Stimulated activated CD4-positive, alpha-beta T cell treated with anti-CD3 and anti-CD28 coated beads, Interleukin-1b, Interleukin-23, amount 100 ng/mL, for 4 hours (primary cell): Measurements from ENCODE around the gene DHRSX.
"Not testable (repeated sequence)": the region's sequence is repeated elsewhere in the genome, so short reads cannot be mapped to it uniquely, and the experiment has no call there.

Experiments used
- DNase-seq, 2 donors: peaks; one replicate each; pipeline ENCODE4 v3.0.0-alpha.2; 2020; ENCODE audit warnings: low read depth in 2 of 2

Gene DHRSX

DNA sequence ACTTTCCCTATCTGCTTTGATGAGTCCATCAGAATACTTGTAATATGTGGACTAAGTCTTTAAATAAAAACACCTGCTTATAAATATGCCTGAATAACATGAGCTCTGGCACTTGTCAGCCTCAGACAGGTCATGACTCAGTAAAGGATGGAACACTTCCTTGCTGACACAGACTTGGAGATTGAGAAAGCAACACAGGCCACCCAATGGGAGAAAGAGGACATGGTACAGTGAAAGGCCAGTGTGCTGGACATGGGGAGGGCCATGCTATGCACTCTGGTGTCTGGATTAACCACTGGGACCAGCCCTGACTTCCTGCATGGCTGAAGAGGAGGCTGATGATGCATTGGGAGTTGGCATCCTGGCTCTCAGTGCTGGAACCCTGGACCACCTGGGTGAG is 149.5 kb downstream of the DHRSX start:
- no peak for DNase-seq

DNA sequence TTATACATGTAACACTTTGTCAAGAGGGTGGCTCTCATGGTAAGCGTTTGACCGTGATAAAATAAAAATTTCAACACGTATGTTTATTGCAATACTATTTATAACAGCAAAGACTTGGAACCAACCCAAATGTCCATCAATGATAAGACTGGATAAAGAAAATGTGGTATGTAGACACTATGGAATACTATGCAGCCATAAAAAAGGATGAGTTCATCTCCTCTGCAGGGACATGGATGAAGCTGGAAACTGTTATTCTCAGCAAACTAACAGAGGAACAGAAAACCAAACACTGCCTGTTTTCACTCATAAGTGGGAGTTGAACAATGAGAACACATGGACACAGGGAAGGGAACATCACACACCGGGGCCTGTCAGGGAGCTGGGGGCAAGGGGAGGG is 150.1 kb downstream of the DHRSX start:
- not testable (repeated sequence) for DNase-seq

GRCh38 chrX:2350036-2350435 is 150.7 kb downstream of the DHRSX start:
- DNase-seq = not testable (repeated sequence)

DNA sequence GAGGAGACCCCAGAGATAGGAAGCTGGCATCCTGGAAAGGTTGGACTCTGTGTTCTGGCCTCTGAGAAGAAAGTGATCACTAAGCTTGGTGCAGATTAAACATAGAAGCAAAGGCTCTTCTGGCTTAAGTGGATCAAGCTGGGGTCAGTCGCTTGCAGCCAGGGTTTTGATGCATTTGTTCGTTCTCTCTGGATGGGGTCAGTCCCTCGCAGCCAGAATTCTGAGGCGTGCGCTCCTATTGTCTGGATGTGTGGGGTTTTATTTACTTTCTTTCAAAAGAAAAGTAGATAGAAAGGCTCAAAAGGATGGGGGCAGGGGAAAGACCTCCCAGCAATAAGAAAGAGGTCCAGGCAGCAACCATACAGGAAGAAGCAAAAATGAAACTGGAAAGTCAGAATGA is 152.6 kb downstream of the DHRSX start:
- DNase-seq = no peak

GRCh38 chrX:2346158-2346557 is 154.6 kb downstream of the DHRSX start:
- DNase-seq = no peak

GRCh38 chrX:2345562-2345961 is 155.2 kb downstream of the DHRSX start:
- DNase-seq = no peak

- DNase-seq = no peak
Measured at GRCh38 chrX:2343413-2343812, 157.4 kb downstream of the DHRSX start.

DNA sequence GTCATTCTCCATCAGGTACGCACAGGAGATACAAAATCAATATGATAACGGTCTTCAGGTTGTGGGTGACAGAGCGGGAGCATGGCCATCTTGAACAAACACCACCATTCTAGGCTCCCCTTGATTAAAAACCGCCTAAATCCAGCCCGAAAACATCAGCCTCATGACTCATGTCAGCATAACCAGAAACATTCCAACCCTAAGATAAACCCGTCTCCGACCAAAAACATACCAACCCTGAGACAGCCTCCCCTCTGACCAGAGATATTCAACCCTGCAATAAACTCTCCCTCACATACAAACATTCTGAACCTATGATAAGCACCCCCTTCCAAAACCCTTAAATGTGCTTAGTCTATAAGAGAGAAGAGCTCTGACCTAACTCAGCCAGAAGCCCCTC is 157.9 kb downstream of the DHRSX start:
- no peak for DNase-seq

DNA sequence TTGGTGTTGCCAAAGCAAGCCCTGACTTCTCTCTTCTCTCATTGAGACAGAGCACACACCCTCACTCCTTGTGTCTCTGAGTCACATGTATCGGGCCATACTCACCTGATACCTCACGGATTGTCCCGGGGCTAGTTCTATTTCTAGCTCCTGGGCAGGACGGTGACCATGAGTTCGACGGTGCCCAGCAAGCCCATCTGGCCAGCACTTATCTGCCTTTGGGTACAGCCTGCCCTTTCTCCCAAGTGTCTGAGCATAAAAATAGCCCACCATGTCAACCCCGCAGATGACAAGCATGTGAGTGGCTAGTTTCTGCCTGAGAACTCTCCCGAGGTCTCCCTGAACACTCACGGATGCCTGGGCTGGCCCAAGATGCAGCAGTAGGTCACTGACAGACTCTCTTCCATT is 158.5 kb downstream of the DHRSX start:
- no peak for DNase-seq

DNA sequence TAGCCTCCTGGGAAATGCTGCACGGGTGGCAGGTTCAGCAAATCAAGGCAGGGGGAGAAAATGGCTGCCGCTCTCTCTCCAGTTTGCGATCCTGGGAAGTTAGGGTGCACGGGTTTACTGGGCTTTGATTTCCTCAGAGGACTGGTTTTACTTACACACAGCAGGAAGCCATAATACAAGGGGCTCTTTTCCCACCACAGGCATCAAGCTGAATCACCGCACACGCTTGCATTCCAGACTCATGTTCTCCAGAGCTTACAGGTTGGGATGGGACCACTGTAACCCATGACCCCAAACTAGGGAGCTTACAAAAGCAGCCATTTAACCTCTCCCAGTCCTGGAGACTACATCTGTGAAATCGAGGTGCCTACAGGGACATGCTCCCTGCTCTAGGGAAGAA is 159.8 kb downstream of the DHRSX start:
- no peak for DNase-seq

- no peak for DNase-seq
Measured at GRCh38 chrX:2336181-2336580, 164.6 kb downstream of the DHRSX start.

- no peak for DNase-seq
Measured at GRCh38 chrX:2334237-2334636, 166.5 kb downstream of the DHRSX start.

DNA sequence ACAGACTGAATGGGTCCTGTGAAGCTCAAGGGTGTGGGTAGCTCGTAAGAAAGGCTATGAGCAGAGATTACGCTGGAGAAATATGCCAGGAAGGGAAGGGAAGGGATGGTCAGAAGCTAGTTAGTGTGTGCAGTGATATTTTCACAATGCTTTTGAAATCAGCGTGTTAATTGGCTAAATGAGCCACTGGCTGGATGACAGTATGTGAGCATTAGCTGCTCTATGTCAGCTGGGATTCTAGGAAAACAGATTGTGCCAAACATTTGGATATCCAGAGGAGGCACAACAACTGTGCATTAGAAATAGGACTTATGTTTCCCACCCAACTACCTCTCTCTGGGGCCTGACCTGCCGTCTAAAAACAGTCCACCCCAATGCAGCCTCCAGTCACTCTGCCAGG is 168.5 kb downstream of the DHRSX start:
- DNase-seq = no peak

- DNase-seq = no peak
Measured at GRCh38 chrX:2330910-2331309, 169.9 kb downstream of the DHRSX start.

GRCh38 chrX:2330487-2330886 is 170.3 kb downstream of the DHRSX start:
- no peak for DNase-seq

DNA sequence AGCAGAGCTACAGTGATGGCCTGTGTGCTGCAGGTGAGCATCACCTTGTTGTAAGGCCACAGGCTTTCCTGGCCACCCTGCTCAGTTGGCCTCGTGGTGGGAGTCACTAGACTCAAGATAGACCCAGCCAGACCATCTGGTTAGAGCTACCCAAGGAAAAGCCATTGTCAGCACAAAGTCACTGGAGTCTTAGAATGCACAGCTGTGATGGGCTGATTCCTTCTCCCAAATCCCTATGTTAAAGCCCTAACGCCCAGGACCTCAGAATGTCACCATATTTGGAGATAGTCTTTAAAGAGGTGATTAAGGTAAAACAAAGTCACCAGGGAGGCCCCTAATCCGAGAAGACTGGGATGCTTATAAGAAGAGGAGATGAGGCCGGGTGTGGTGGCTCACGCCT is 173.4 kb downstream of the DHRSX start:
- DNase-seq = no peak

- DNase-seq = peak in 1 of 2 donors; percentile 18
Measured at GRCh38 chrX:2325076-2325784, 175.5 kb downstream of the DHRSX start.

DNA sequence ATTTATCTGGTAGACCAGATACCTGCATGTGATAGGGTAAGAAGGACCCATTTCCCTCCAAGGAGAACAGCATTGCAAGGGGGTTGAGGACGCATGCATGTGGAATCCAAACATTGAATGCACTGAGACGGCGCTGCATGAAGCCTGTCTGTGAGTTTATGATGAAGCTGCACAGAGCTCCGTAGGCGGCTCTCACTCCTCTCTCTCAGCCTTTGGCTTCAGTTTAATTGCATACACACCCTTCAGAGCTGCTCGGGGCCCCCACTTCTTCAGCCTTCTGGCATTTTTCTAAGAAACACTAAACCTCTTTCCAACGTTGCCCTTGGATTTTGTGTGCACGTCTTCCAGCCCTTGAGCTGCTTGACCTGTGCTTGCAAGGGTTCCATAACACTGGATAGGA is 176.6 kb downstream of the DHRSX start:
- no peak for DNase-seq

- DNase-seq = no peak
Measured at GRCh38 chrX:2321411-2321810, 179.4 kb downstream of the DHRSX start.

- DNase-seq = no peak
Measured at GRCh38 chrX:2320580-2321327, 180.0 kb downstream of the DHRSX start.

DNA sequence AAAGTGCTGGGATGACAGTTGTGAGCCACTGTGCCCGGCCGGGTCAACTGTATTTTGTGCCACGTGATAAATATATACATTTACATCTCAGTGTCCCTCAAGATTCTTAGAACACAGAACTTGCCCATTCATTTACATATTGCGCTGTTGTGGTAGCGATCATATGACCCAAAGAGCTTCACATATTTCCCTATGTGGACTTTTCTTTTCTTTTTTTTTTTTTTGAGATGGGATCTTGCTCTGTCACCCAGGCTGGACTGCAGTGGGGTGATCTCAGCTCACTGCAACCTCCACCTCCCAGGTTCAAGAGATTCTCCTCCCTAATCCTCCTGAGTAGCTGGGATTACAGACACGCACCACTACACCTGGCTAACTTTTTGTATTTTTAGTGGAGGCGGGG is 180.7 kb downstream of the DHRSX start:
- DNase-seq = no peak

DNA sequence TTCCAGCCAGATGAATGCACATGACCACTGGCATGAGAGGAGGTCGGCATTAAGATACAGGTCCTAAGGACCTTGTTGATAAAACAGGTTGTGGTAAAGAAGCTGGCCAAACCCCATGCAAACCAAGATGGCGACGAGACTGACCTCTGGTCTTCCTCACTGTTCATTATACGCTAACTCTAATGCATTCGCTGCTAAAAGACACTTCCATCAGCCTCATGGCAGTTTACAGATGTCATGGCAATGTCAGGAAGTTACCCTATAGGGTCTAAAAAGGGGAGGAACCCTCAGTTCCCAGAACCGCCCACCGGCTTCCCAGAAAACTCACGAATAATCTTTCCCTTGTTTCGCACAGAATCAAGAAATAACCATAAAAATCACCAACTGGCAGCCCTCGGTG is 182.4 kb downstream of the DHRSX start:
- DNase-seq = no peak

DNA sequence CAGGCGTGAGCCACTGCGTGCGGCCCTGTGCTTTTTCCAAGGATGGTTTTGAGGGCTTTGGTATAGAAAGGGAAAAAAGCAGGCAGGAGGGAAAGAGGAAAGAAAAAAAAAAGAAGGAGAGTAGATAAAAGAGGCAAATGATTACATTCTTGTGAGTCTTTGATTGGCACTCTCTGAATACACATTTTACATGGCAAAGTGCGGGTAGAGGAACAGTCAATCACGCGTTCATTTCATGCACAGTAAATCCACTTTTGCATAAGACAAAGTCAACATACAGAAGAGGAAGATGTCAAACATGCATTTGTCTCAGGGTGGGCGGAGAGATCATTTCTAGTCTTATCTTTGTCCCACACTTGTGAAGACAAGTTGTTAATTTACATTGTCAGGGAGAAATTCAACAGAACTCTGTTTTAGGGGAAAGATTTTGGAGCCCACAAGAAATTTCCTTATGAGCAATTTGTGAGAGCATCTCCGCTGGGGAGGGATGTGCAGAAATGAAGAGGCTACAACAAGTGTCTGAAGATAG is 183.2 kb downstream of the DHRSX start:
- DNase-seq = no peak
